ENCODE results near the gene RELN.

Gene RELN

GRCh38 chr7:103469095-103469948 lies 520.1 kb downstream of the RELN start:
- Histone ChIP-seq H3K4me3 (ENCODE audit: insufficient read depth, low read depth, low read length) (no peak overlapping the region), H3K27ac (ENCODE audit: insufficient read depth, low read depth, low read length, poor library complexity, severe bottlenecking) (no peak overlapping the region), H3K9me3 (ENCODE audit: control insufficient read depth, low read length) (no peaks in the 10 kb centered on the region), H3K4me1 (ENCODE audit: control insufficient read depth, insufficient read depth, low read length) (no peaks in the 10 kb centered on the region), H3K27me3 (ENCODE audit: control insufficient read depth, insufficient read depth, low read length, poor library complexity, severe bottlenecking) (no peaks in the 10 kb centered on the region), H3K36me3 (ENCODE audit: control insufficient read depth, insufficient read depth, low read length) (no peaks in the 10 kb centered on the region)
- WGBS, 2 experiments: 85 to 86% methylated on average over 3 to 4 of the region's 4 CpGs

- no peaks in the 10 kb centered on the region for H3K36me3 ChIP-seq (ENCODE audit: control insufficient read depth, insufficient read depth, low read length)
- no peaks in the 10 kb centered on the region for H3K4me1 ChIP-seq (ENCODE audit: control insufficient read depth, insufficient read depth, low read length)
- H3K4me3 ChIP-seq (ENCODE audit: insufficient read depth, low read depth, low read length): no peak overlapping the region
- no peaks in the 10 kb centered on the region for H3K9me3 ChIP-seq (ENCODE audit: control insufficient read depth, low read length)
- no peaks in the 10 kb centered on the region for H3K27me3 ChIP-seq (ENCODE audit: control insufficient read depth, insufficient read depth, low read length, poor library complexity, severe bottlenecking)
- WGBS, 2 experiments: 57 to 59% methylated on average over 3 of the region's 3 CpGs
- H3K27ac ChIP-seq (ENCODE audit: insufficient read depth, low read depth, low read length, poor library complexity, severe bottlenecking): no peak overlapping the region
Measured at GRCh38 chr7:103466814-103467213, 522.6 kb downstream of the RELN start.

- Histone ChIP-seq H3K36me3 (ENCODE audit: control insufficient read depth, insufficient read depth, low read length) (no peaks in the 10 kb centered on the region), H3K27me3 (ENCODE audit: control insufficient read depth, insufficient read depth, low read length, poor library complexity, severe bottlenecking) (no peaks in the 10 kb centered on the region), H3K27ac (ENCODE audit: insufficient read depth, low read depth, low read length, poor library complexity, severe bottlenecking) (no peak overlapping the region), H3K9me3 (ENCODE audit: control insufficient read depth, low read length) (no peaks in the 10 kb centered on the region), H3K4me1 (ENCODE audit: control insufficient read depth, insufficient read depth, low read length) (no peaks in the 10 kb centered on the region), H3K4me3 (ENCODE audit: insufficient read depth, low read depth, low read length) (no peak overlapping the region)
- WGBS, 2 experiments: 90 to 92% methylated on average over 7 of the region's 7 CpGs
Measured at GRCh38 chr7:103462358-103462757, 527.1 kb downstream of the RELN start.

GRCh38 chr7:103447073-103447960 lies 542.1 kb downstream of the RELN start:
- Histone ChIP-seq H3K36me3 (ENCODE audit: control insufficient read depth, insufficient read depth, low read length) (no peaks in the 10 kb centered on the region), H3K4me3 (ENCODE audit: insufficient read depth, low read depth, low read length) (no peak overlapping the region), H3K27ac (ENCODE audit: insufficient read depth, low read depth, low read length, poor library complexity, severe bottlenecking) (no peak overlapping the region), H3K9me3 (ENCODE audit: control insufficient read depth, low read length) (no peaks in the 10 kb centered on the region), H3K27me3 (ENCODE audit: control insufficient read depth, insufficient read depth, low read length, poor library complexity, severe bottlenecking) (peaks cover 59% of the 10 kb centered on the region), H3K4me1 (ENCODE audit: control insufficient read depth, insufficient read depth, low read length) (peaks cover 6% of the 10 kb centered on the region)
- WGBS, 2 experiments: 20 to 21% methylated on average over 17 of the region's 17 CpGs

- Histone ChIP-seq H3K4me3 (ENCODE audit: insufficient read depth, low read depth, low read length) (peak within 1 kb of the TSS; percentile 26), H3K4me1 (ENCODE audit: control insufficient read depth, insufficient read depth, low read length) (peaks cover 6% of the 10 kb centered on the region), H3K27me3 (ENCODE audit: control insufficient read depth, insufficient read depth, low read length, poor library complexity, severe bottlenecking) (peaks cover 66% of the 10 kb centered on the region), H3K9me3 (ENCODE audit: control insufficient read depth, low read length) (no peaks in the 10 kb centered on the region), H3K36me3 (ENCODE audit: control insufficient read depth, insufficient read depth, low read length) (no peaks in the 10 kb centered on the region), H3K27ac (ENCODE audit: insufficient read depth, low read depth, low read length, poor library complexity, severe bottlenecking) (no peak within 1 kb of the TSS)
- WGBS, 2 experiments: 2 to 3% methylated on average over 53 to 54 of the region's 54 CpGs
Measured at GRCh38 chr7:103446049-103446520, 543.4 kb downstream of the RELN start, which contains the start of gene SLC26A5. Gene SLC26A5, minus strand, starts transcription at chr7:103446207. Its CDS starts 24,693 bp downstream, at chr7:103421514.

- 11 to 13% methylated on average over 48 of the region's 48 CpGs for WGBS, 2 experiments
- H3K27ac ChIP-seq (ENCODE audit: insufficient read depth, low read depth, low read length, poor library complexity, severe bottlenecking): no peak overlapping the region
- no peaks in the 10 kb centered on the region for H3K9me3 ChIP-seq (ENCODE audit: control insufficient read depth, low read length)
- H3K4me3 ChIP-seq (ENCODE audit: insufficient read depth, low read depth, low read length): peak overlapping the region; percentile 26
- H3K4me1 ChIP-seq (ENCODE audit: control insufficient read depth, insufficient read depth, low read length): peaks cover 6% of the 10 kb centered on the region
- peaks cover 67% of the 10 kb centered on the region for H3K27me3 ChIP-seq (ENCODE audit: control insufficient read depth, insufficient read depth, low read length, poor library complexity, severe bottlenecking)
- no peaks in the 10 kb centered on the region for H3K36me3 ChIP-seq (ENCODE audit: control insufficient read depth, insufficient read depth, low read length)
Measured at GRCh38 chr7:103445228-103446048, 544.0 kb downstream of the RELN start.

- Histone ChIP-seq H3K4me3 (ENCODE audit: insufficient read depth, low read depth, low read length) (no peak overlapping the region), H3K27ac (ENCODE audit: insufficient read depth, low read depth, low read length, poor library complexity, severe bottlenecking) (no peak overlapping the region), H3K27me3 (ENCODE audit: control insufficient read depth, insufficient read depth, low read length, poor library complexity, severe bottlenecking) (peaks cover 31% of the 10 kb centered on the region), H3K36me3 (ENCODE audit: control insufficient read depth, insufficient read depth, low read length) (no peaks in the 10 kb centered on the region), H3K4me1 (ENCODE audit: control insufficient read depth, insufficient read depth, low read length) (no peaks in the 10 kb centered on the region), H3K9me3 (ENCODE audit: control insufficient read depth, low read length) (no peaks in the 10 kb centered on the region)
- WGBS, 2 experiments: 92 to 93% methylated on average over 8 of the region's 8 CpGs
Measured at GRCh38 chr7:103439661-103440060, 549.8 kb downstream of the RELN start.

- H3K9me3 ChIP-seq (ENCODE audit: control insufficient read depth, low read length): no peaks in the 10 kb centered on the region
- no peak overlapping the region for H3K27ac ChIP-seq (ENCODE audit: insufficient read depth, low read depth, low read length, poor library complexity, severe bottlenecking)
- H3K27me3 ChIP-seq (ENCODE audit: control insufficient read depth, insufficient read depth, low read length, poor library complexity, severe bottlenecking): peaks cover 11% of the 10 kb centered on the region
- no peak overlapping the region for H3K4me3 ChIP-seq (ENCODE audit: insufficient read depth, low read depth, low read length)
- H3K36me3 ChIP-seq (ENCODE audit: control insufficient read depth, insufficient read depth, low read length): no peaks in the 10 kb centered on the region
- 35 to 51% methylated on average over 1 of the region's 1 CpG for WGBS, 2 experiments
- no peaks in the 10 kb centered on the region for H3K4me1 ChIP-seq (ENCODE audit: control insufficient read depth, insufficient read depth, low read length)
Measured at GRCh38 chr7:103437623-103438022, 551.8 kb downstream of the RELN start.

GRCh38 chr7:103432712-103433111 lies 556.7 kb downstream of the RELN start:
- H3K4me3 ChIP-seq (ENCODE audit: insufficient read depth, low read depth, low read length): no peak overlapping the region
- no peaks in the 10 kb centered on the region for H3K27me3 ChIP-seq (ENCODE audit: control insufficient read depth, insufficient read depth, low read length, poor library complexity, severe bottlenecking)
- 91 to 95% methylated on average over 1 of the region's 1 CpG for WGBS, 2 experiments
- no peak overlapping the region for H3K27ac ChIP-seq (ENCODE audit: insufficient read depth, low read depth, low read length, poor library complexity, severe bottlenecking)
- H3K9me3 ChIP-seq (ENCODE audit: control insufficient read depth, low read length): no peaks in the 10 kb centered on the region
- no peaks in the 10 kb centered on the region for H3K36me3 ChIP-seq (ENCODE audit: control insufficient read depth, insufficient read depth, low read length)
- no peaks in the 10 kb centered on the region for H3K4me1 ChIP-seq (ENCODE audit: control insufficient read depth, insufficient read depth, low read length)
